AG04450 (cell line): ENCODE results near the gene COL12A1. TPM values are rescaled to one million over a fixed set of nuclear protein-coding genes. Genes with fewer than 3 reads are reported as not detected.

Source experiments
- CTCF ChIA-PET: fragments of 300-600, 350-600 bp; formaldehyde crosslinking; extraction: SDS; loops from one replicate; lab custom pipeline; 2022; ENCODE audit warnings: antibody characterized with exemption, inconsistent platforms; lab: Charles Lee
- POLR2A ChIA-PET: fragments of 350-600 bp; formaldehyde crosslinking; extraction: SDS; loops from one replicate; lab custom pipeline; 2021; ENCODE audit warnings: antibody characterized with exemption, inconsistent platforms; lab: Yijun Ruan, JAX
- DNase-seq: peaks from one replicate; pipeline ENCODE4 v3.0.0-alpha.2; 2011; ENCODE audit warnings: low read depth, low spot score
- H3K27ac ChIP-seq: one replicate; pipeline ENCODE4 v1.5.1; 2012; ENCODE audit warnings: low read depth, low read length, control low read depth
- H3K27me3 ChIP-seq: one replicate; pipeline ENCODE4 v1.6.0; 2012; ENCODE audit warnings: low read length; ENCODE audit not compliant: control insufficient read depth, insufficient read depth
- H3K4me3 ChIP-seq: 2 replicates; pipeline ENCODE4 v1.5.1; 2011; ENCODE audit warnings: mild to moderate bottlenecking, low read depth, low read length, control low read depth
- H3K9me3 ChIP-seq: 2 replicates; pipeline ENCODE4 v1.5.1; 2012; ENCODE audit warnings: low read length; ENCODE audit not compliant: control insufficient read depth, insufficient read depth
- CTCF ChIP-seq: IDR thresholded peaks from 2 replicates; pipeline ENCODE4 v1.5.1; 2011; ENCODE audit warnings: low read depth, low read length, control low read depth, inconsistent platforms
- polyA plus RNA-seq: library from polyadenylated mRNA; depleted of rRNA; stranded (reverse); fragments of >200 nt; gene quantifications from 2 replicates; pipeline ENCODE4 v1.2.3, GENCODE V29; 2011

COL12A1 gene
- polyA plus RNA-seq, 1 experiment: 1,109 TPM

DNA sequence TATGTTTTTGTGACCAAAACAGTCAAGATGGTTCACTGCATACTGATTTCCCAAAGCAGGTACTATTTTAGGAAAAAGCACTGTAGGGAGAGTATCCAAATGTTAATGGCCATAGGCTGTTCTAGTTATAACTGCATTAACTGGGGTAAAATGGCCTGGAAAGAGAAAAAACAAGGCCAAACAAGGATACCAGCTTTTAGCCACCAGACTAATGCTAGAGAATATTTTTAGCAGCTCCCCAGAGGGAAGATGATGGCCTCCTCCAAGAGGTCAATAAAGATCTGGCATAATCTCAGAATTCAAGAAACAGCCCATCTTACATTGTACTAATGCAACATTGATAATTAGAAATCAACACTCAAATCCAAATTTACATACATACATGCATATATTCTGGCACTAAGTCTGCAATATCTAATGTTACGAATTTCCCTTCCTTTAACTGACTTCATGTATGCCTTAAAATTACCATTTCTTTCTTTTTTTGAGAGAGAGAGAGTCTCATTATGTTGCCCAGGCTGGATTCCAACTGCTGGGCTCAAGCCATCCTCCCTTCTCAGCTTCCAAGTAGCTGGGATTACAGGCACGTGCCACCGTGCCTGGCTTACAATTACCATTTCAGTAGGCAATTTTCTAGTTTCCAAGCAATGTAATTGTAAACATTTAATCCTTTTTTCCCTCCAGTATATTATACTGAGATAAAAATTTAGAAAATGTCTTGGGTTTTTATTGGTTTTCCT lies 28.4 kb upstream of the COL12A1 start:
- no peak for DNase-seq
- Histone ChIP-seq H3K27me3 (no peaks in the 10 kb centered on the region), H3K4me3 (no peak overlapping the region), H3K27ac (no peak overlapping the region), H3K9me3 (no peaks in the 10 kb centered on the region)
- TF ChIP-seq CTCF: no peak
- CTCF ChIA-PET: no interaction called here
- POLR2A ChIA-PET: no interaction called here

DNA sequence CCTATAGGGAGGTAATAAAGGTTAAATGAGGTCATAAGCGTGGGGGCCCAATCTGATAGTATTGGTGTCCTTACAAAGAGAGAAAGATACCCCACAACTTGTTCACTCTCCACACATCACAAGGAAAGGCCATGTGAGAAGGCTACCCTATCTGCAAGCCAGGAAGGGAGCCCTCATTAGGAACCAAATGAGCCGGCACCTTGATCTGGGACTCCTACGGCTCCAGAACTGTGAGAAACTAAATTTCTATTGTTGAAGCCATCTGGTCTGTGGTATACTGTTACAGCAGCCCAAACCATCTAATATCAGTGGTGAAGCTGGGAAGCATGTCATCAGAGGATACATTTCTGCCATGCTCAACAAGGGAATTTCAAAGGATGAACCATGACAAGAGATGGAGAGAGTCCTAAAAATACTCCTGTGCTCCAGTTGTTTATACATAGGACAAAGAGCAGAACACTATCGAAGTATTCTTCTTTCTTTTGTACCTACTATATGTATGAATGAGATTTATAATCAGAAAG lies 27.3 kb upstream of the COL12A1 start:
- Histone ChIP-seq H3K4me3 (no peak overlapping the region), H3K27me3 (no peaks in the 10 kb centered on the region), H3K9me3 (no peaks in the 10 kb centered on the region), H3K27ac (no peak overlapping the region)
- no peak for TF ChIP-seq CTCF
- ChIA-PET CTCF (interaction anchor here (1.3 kb wide), 1 partner anchor 22 kb away, joined by 3 read pairs; no protein-coding TSS in a partner anchor), POLR2A (no interaction called here)
- no peak for DNase-seq

DNA sequence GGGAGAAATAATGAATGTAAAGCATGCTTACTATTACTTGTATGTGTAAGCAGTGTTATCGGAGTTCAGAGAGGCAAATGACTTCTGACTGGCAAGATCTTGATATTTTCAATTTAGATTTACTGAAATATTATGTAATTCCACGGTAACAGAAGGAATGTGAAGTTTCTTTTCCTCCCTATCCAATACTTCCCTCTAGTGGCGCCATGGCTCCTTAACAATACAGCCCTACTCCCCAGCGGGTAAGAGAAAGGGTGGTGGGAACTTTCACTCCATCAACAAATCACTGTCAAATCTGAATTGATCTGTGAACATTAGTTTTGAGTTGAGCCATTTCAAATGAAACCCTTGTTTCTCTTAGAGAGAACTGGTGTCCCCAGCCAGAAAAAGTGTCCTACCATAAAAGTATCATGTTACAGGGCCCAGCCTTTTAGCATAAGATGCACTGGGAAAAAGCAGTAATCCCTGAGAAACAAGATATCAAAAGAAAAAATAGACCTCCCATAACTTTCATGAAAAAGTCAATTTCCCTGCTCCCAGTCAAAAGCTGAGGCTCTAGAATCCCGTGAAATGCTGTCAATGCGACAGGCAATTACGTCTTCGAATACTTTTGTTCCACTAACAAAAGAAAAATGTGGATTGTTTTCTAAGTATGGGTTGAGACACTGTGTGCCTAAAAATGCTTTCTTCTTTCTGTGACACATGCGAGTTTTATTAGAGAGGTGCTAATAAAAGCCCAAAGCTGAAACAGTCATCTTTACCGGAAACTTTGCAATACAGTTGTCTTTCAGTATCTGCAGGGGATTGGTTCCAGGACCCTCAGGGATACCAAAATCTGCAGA lies 24.9 kb upstream of the COL12A1 start:
- TF ChIP-seq CTCF: peak; percentile 90
- H3K9me3 ChIP-seq: no peaks in the 10 kb centered on the region
- no peak for DNase-seq
- ChIA-PET CTCF (interaction anchor here (0.8 to 1.2 kb wide), 5 partner anchors 10 to 316 kb away, joined by 3 to 5 read pairs (median 3); no protein-coding TSS in a partner anchor), POLR2A (no interaction called here)
- H3K4me3 ChIP-seq: no peak overlapping the region
- H3K27ac ChIP-seq: no peak overlapping the region
- no peaks in the 10 kb centered on the region for H3K27me3 ChIP-seq

GRCh38 chr6:75224303-75224926 lies 18.6 kb upstream of the COL12A1 start:
- no peaks in the 10 kb centered on the region for H3K27me3 ChIP-seq
- POLR2A ChIA-PET: no interaction called here
- CTCF ChIA-PET: interaction anchor here (4.3 kb wide), 1 partner anchor 13 kb away, joined by 38 read pairs; no protein-coding TSS in a partner anchor
- H3K27ac ChIP-seq: no peak overlapping the region
- H3K9me3 ChIP-seq: no peaks in the 10 kb centered on the region
- DNase-seq: no peak
- no peak for TF ChIP-seq CTCF
- H3K4me3 ChIP-seq: no peak overlapping the region
